Esophagus squamous epithelium (tissue), 4 donors: ENCODE results near the gene RASIP1.

ENCODE experiments used
- CTCF ChIP-seq, 6 experiments: fragments of 450-650 bp in 4 of 6; fragments of 200-600 bp in 2 of 6; sonication (generic) in 2 of 6; IDR thresholded peaks; one replicate each; pipeline ENCODE4 v1.5.1; 2016 to 2019; ENCODE audit warnings: antibody characterized with exemption in 6 of 6, mild to moderate bottlenecking in 4 of 6, moderate library complexity in 4 of 6
- POLR2A ChIP-seq, 4 donors: fragments of 450-650 bp; IDR thresholded peaks; one replicate each; pipeline ENCODE4 v1.6.1; 2017; ENCODE audit warnings: antibody characterized with exemption in 4 of 4, mild to moderate bottlenecking in 4 of 4, moderate library complexity in 3 of 4

- TF ChIP-seq CTCF (IDR thresholded peaks at IDR 0.05), result no peak
- TF ChIP-seq POLR2A (IDR thresholded peaks at IDR 0.05), result no peak
These were observed 24.7 kb downstream of the RASIP1 start for GRCh38 chr19:48715681-48716171.
